ENCODE data around the gene LEMD2. TPM values are rescaled to one million over a fixed set of nuclear protein-coding genes. Genes with fewer than 3 reads are reported as not detected.

The LEMD2 gene
- polyA plus RNA-seq, 2 of the 4 experiments (the other 2 are of a cell fraction), result 43.2 to 48.8 TPM

GRCh38 chr6:33733709-33734007, 55.3 kb downstream of the LEMD2 start:
- Histone ChIP-seq H3K9me3 (no peaks in the 10 kb centered on the region), H3K4me2 (no peak overlapping the region), H3K4me3 (no peak overlapping the region), H3K4me1 (no peaks in the 10 kb centered on the region), H3K27ac (no peak overlapping the region; a peak in 1 of 6 replicates)
- ChIA-PET POLR2A (no interaction called here), CTCF (interaction anchor here (1.2 kb wide), 1 partner anchor 22 kb away, joined by 3 read pairs; the partner anchor contains the start of gene UQCC2)
- DNase-seq (ENCODE audit: low read depth in 1 of 2, low spot score in 1 of 2), result no peak
- TF ChIP-seq CHD4 (IDR thresholded peaks at IDR 0.05; ENCODE audit: borderline replicate concordance) (no peak), HOXB13 (CRISPR knock-in tag; IDR thresholded peaks at IDR 0.05; ENCODE audit: low read depth) (no peak), MYC (IDR thresholded peaks at IDR 0.05; ENCODE audit: borderline replicate concordance, low read length) (no peak)
- ATAC-seq, result no peak
- no peak for FAIRE-seq
- 91% methylated on average over 5 of the region's 8 CpGs for WGBS (ENCODE audit: missing lambda C conversion rate)

GRCh38 chr6:33732817-33733708, 55.9 kb downstream of the LEMD2 start:
- CTCF ChIA-PET, result interaction anchor here (1.0 to 2.1 kb wide), 2 partner anchors 22 to 29 kb away, joined by 3 to 10 read pairs; partner anchors contain the start of gene UQCC2
- DNase-seq (ENCODE audit: low read depth in 1 of 2, low spot score in 1 of 2) (no peak), ATAC-seq (no peak), FAIRE-seq (no peak)
- Histone ChIP-seq H3K9me3 (no peaks in the 10 kb centered on the region), H3K27ac (peak overlapping the region; percentile 14 to 46; a peak in 3 of 6 replicates), H3K4me1 (no peaks in the 10 kb centered on the region), H3K4me3 (no peak overlapping the region), H3K4me2 (no peak overlapping the region)
- TF ChIP-seq RNF2 (IDR thresholded peaks at IDR 0.05; ENCODE audit: borderline replicate concordance, low read depth), result no peak
- TF ChIP-seq GATA3 (IDR thresholded peaks at IDR 0.05; ENCODE audit: borderline replicate concordance), result no peak
- no peak for TF ChIP-seq MAZ (IDR thresholded peaks at IDR 0.05; ENCODE audit: borderline replicate concordance, low read depth, low read length)
- no peak for TF ChIP-seq CHD2 (IDR thresholded peaks at IDR 0.05; ENCODE audit: low read length, partially characterized antibody)
- no peak for TF ChIP-seq RARB (CRISPR knock-in tag; IDR thresholded peaks at IDR 0.05)
- TF ChIP-seq CEBPB (IDR thresholded peaks at IDR 0.05), result no peak
- no peak for TF ChIP-seq RCOR1 (IDR thresholded peaks at IDR 0.05; ENCODE audit: low read depth, low read length)
- no peak for TF ChIP-seq CBX8 (IDR thresholded peaks at IDR 0.05)
- TF ChIP-seq MYC (IDR thresholded peaks at IDR 0.05; ENCODE audit: borderline replicate concordance, low read length), result no peak
- TF ChIP-seq CBX2 (IDR thresholded peaks at IDR 0.05; ENCODE audit: borderline replicate concordance, low read depth), result no peak
- no peak for TF ChIP-seq HOXB13 (CRISPR knock-in tag; IDR thresholded peaks at IDR 0.05; ENCODE audit: low read depth)
- no peak for TF ChIP-seq HDAC2 (IDR thresholded peaks at IDR 0.05)
- no peak for TF ChIP-seq MAFK (IDR thresholded peaks at IDR 0.05; ENCODE audit: partially characterized antibody)
- POLR2A ChIA-PET, result no interaction called here
- WGBS (ENCODE audit: missing lambda C conversion rate), result 60% methylated on average over 7 of the region's 13 CpGs

DNA sequence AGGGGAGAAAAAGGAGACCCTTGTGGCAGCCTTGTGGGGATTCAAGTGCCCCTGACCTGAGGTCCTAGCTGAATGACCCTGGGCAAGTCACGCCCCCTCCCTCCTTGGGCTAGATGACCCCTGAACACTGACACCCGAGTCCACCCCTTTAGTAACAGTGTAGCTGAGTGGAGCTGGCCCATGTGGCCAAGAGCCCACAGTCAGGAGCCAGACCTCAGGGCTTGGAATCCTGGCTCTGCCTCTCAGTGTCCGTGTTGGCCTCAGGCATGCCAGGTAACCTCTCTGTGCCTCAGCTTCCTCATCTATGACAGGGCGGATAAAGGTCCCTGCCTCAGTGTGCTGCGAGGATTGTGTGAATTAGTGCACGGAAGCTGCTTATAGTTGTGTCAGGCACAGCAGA, 56.5 kb downstream of the LEMD2 start:
- peak overlapping the region in 1 of 2 experiments; percentile 46; a peak in 3 of 6 replicates for H3K27ac ChIP-seq
- ATAC-seq, result no peak
- POLR2A ChIA-PET, result no interaction called here

DNA sequence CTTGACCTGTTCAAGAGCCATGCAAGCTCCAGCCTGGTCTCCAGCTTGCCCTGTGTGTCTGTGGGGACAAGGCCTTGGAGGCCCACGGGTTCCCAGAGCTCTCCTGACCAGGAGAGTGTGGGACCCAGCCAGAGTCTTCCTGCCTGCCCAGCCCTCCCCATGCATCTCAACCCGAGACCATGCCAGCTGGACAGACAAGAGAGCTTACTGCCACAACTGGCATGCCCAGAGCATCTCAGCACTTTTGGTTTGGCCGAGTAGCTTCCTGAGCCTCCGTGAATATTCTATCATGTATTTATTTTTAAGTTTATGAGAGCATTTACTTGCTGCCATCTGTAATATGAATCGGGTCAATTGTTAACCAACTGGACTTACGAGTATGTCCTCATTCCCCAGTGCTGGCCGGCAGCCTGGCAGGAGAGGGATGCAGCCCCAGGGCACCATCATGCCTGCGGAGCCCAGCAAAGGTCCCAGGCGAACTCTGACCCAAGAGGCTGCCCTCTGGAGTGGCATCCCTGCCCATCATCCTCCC, 57.1 kb downstream of the LEMD2 start:
- TF ChIP-seq, protein P1, sequence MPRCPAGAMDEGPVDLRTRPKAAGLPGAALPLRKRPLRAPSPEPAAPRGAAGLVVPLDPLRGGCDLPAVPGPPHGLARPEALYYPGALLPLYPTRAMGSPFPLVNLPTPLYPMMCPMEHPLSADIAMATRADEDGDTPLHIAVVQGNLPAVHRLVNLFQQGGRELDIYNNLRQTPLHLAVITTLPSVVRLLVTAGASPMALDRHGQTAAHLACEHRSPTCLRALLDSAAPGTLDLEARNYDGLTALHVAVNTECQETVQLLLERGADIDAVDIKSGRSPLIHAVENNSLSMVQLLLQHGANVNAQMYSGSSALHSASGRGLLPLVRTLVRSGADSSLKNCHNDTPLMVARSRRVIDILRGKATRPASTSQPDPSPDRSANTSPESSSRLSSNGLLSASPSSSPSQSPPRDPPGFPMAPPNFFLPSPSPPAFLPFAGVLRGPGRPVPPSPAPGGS (IDR thresholded peaks at IDR 0.05), result no peak
- TF ChIP-seq HES2 (IDR thresholded peaks at IDR 0.05) (no peak), REST (IDR thresholded peaks at IDR 0.05) (no peak)
- ChIA-PET CTCF (interaction anchor here (0.6 to 2.1 kb wide), 3 partner anchors 12 to 684 kb away, joined by 3 to 10 read pairs (median 6); partner anchors contain the start of gene UQCC2), POLR2A (no interaction called here)
- 74% methylated on average over 6 of the region's 9 CpGs for WGBS (ENCODE audit: missing lambda C conversion rate)
- H3K9me3 ChIP-seq, result no peaks in the 10 kb centered on the region
- FAIRE-seq (no peak), ATAC-seq (no peak), DNase-seq (ENCODE audit: low read depth in 1 of 2, low spot score in 1 of 2) (no peak)
- no peak overlapping the region for H3K4me3 ChIP-seq
- H3K27ac ChIP-seq, result no peak overlapping the region; a peak in 1 of 6 replicates
- no peaks in the 10 kb centered on the region for H3K4me1 ChIP-seq
- H3K4me2 ChIP-seq, result no peak overlapping the region

More for the DNA sequence above, 56.5 kb downstream of the LEMD2 start:
- no peak for TF ChIP-seq RARB (CRISPR knock-in tag; IDR thresholded peaks at IDR 0.05)
- no peak for TF ChIP-seq ZSCAN20 (CRISPR knock-in tag; IDR thresholded peaks at IDR 0.05)
- TF ChIP-seq FOSL2 (IDR thresholded peaks at IDR 0.05), result no peak
- TF ChIP-seq FOSL2 (CRISPR knock-in tag; IDR thresholded peaks at IDR 0.05), result no peak
- TF ChIP-seq SMC3 (IDR thresholded peaks at IDR 0.05), result no peak
- TF ChIP-seq TP53 (CRISPR knock-in tag; IDR thresholded peaks at IDR 0.05), result no peak
- no peak for TF ChIP-seq ZFP36 (IDR thresholded peaks at IDR 0.05; ENCODE audit: borderline replicate concordance, partially characterized antibody)
- no peak for TF ChIP-seq ESRRA (IDR thresholded peaks at IDR 0.05; ENCODE audit: borderline replicate concordance, low read length)
- no peak for TF ChIP-seq NPAS2 (CRISPR knock-in tag; IDR thresholded peaks at IDR 0.05; ENCODE audit: borderline replicate concordance)
- DNase-seq (ENCODE audit: low read depth in 1 of 2, low spot score in 1 of 2) (no peak), FAIRE-seq (no peak)
- Histone ChIP-seq H3K4me2 (no peak overlapping the region), H3K9me3 (no peaks in the 10 kb centered on the region), H3K4me1 (no peaks in the 10 kb centered on the region), H3K4me3 (no peak overlapping the region)
- CTCF ChIA-PET, result interaction anchor here (1.0 to 2.1 kb wide), 3 partner anchors 12 to 29 kb away, joined by 3 to 10 read pairs (median 6); partner anchors contain the start of gene UQCC2
- 94% methylated on average over 3 of the region's 6 CpGs for WGBS (ENCODE audit: missing lambda C conversion rate)

All from A549 (cell line).